ENCODE results near the gene LCN6. TPM values are rescaled to one million over a fixed set of nuclear protein-coding genes. Genes with fewer than 3 reads are reported as not detected.

The LCN6 gene
- total RNA-seq, 2 donors from 2014 or later, result 7.8 to 16.2 TPM

GRCh38 chr9:136793086-136793946, 45.0 kb upstream of the LCN6 start:
- H3K36me3 ChIP-seq, result no peaks in the 10 kb centered on the region
- no peak for TF ChIP-seq CTCF (IDR thresholded peaks at IDR 0.05)
- no peak for TF ChIP-seq POLR2AphosphoS5 (IDR thresholded peaks at IDR 0.05)
- no peak for TF ChIP-seq POLR2A (IDR thresholded peaks at IDR 0.05)
- DNase-seq (ENCODE audit: low spot score), result no peak
- intact Hi-C loops (cut with DNase I), result loop anchor here (5.0 kb wide), 2 partner anchors 54 to 154 kb away; partner anchors contain the start of genes C8G and PHPT1
- no peaks in the 10 kb centered on the region for H3K9me3 ChIP-seq
- no peak overlapping the region for H3K4me3 ChIP-seq
- WGBS, result 75% methylated on average over 17 of the region's 17 CpGs
- no peaks in the 10 kb centered on the region for H3K27me3 ChIP-seq (replicated peaks; ENCODE audit: insufficient read depth)
- peaks cover 18% of the 10 kb centered on the region for H3K4me1 ChIP-seq (replicated peaks)
- H3K27ac ChIP-seq, result peak overlapping the region in 1 of 2 donors; percentile 99

DNA sequence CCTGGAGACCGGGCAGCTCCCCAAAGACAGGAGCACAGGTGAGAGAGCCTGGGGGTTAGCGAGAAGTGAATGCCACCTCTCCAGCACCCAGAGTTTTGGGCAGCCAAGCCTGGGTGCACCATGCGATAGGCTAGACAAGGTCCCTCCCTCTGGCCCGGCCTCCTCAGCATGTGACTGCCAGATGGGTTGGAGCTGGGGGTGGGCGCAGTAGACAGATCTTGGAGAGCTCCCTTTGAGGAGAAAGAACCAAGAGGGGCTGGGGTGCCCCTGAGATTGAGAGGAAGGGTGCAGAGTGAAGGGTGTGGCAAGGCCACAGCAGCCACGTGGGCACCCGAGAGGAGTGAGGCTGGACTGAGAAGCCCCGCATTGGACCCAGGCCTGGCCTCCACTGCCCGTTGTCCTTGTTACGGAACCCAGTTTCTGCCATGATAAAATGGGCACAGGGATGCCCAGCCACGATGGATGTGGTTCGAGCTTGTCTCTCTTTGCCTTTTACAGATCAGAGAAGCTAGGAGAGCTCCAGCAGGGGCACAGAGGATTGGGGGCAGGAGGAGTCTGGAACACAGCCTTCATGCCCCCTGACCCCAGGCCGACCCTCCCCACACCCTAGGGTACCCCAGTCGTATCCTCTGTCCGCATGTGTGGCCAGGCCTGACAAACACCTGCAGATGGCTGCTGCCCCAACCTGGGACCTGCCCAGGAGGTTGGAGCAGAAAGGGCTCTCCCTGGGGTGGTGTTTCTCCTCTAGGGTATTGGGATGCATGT, 44.2 kb upstream of the LCN6 start:
- Histone ChIP-seq H3K4me1 (replicated peaks) (peaks cover 15% of the 10 kb centered on the region), H3K27me3 (replicated peaks; ENCODE audit: insufficient read depth) (no peaks in the 10 kb centered on the region), H3K9me3 (no peaks in the 10 kb centered on the region), H3K27ac (peak overlapping the region; percentile 99), H3K36me3 (no peaks in the 10 kb centered on the region), H3K4me3 (peak overlapping the region in 1 of 2 donors; percentile 65)
- no peak for DNase-seq (ENCODE audit: low spot score)
- WGBS, result 81% methylated on average over 15 of the region's 15 CpGs
- TF ChIP-seq POLR2A (IDR thresholded peaks at IDR 0.05) (no peak), POLR2AphosphoS5 (IDR thresholded peaks at IDR 0.05) (no peak), CTCF (IDR thresholded peaks at IDR 0.05) (no peak)
- intact Hi-C loops (cut with DNase I), result loop anchor here (5.0 kb wide), 2 partner anchors 55 to 155 kb away; partner anchors contain the start of genes C8G and PHPT1

DNA sequence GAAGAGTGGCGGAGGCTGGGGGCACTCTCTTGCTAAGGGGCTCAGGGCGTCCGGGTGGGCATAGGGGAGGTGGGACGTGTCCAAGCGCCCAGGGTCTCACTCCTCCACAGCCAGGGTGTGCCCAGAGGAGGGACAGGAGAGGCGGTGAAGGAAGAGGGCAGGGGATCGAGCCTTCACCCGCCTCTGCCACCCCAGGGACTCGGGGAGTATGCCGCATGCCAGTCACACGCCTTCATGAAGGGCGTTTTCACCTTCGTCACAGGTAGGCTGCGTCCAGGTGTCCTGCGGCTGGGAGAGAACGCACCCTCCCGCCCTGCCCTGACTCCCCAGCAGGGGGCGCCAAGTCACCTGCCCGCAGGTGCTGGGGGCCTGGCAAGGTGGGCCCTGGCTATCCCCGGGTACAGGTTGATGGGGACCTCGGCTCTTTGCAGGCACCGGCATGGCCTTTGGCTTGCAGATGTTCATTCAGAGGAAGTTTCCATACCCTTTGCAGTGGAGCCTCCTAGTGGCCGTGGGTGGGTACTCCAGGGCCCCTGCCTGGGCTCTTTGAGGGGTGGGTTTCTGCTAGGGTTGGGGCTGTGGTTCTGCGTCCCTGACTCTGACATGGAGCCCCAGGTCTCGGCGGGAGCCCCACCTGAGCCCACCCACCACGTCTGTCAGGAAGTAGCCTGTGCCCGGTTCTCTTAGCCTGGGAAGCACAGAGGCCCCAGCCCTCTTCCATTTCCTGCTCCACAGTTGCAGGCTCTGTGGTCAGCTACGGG, 43.4 kb upstream of the LCN6 start:
- no peak for TF ChIP-seq POLR2AphosphoS5 (IDR thresholded peaks at IDR 0.05)
- no peak for TF ChIP-seq POLR2A (IDR thresholded peaks at IDR 0.05)
- peak; percentile 93 to 98 (median 98) for TF ChIP-seq CTCF (IDR thresholded peaks at IDR 0.05)
- H3K4me3 ChIP-seq, result peak overlapping the region; percentile 65
- H3K27me3 ChIP-seq (replicated peaks; ENCODE audit: insufficient read depth), result no peaks in the 10 kb centered on the region
- no peaks in the 10 kb centered on the region for H3K9me3 ChIP-seq
- peaks cover 13% of the 10 kb centered on the region for H3K4me1 ChIP-seq (replicated peaks)
- intact Hi-C loops (cut with DNase I), result loop anchor here (5.0 kb wide), 2 partner anchors 56 to 156 kb away; partner anchors contain the start of genes C8G and PHPT1
- peak overlapping the region; percentile 99 for H3K27ac ChIP-seq
- no peaks in the 10 kb centered on the region for H3K36me3 ChIP-seq
- 7% methylated on average over 25 of the region's 29 CpGs for WGBS
- peak; percentile 74 for DNase-seq (ENCODE audit: low spot score)

- under 1% methylated on average over 66 of the region's 70 CpGs for WGBS
- H3K27me3 ChIP-seq (replicated peaks; ENCODE audit: insufficient read depth), result no peaks in the 10 kb centered on the region
- TF ChIP-seq POLR2A (IDR thresholded peaks at IDR 0.05), result peak; percentile 94
- TF ChIP-seq POLR2AphosphoS5 (IDR thresholded peaks at IDR 0.05), result peak; percentile 95
- no peak for TF ChIP-seq CTCF (IDR thresholded peaks at IDR 0.05)
- peak; percentile 100 for DNase-seq (ENCODE audit: low spot score)
- peak within 1 kb of the TSS; percentile 99 for H3K27ac ChIP-seq
- peaks cover 7% of the 10 kb centered on the region for H3K4me1 ChIP-seq (replicated peaks)
- no peaks in the 10 kb centered on the region for H3K9me3 ChIP-seq
- H3K4me3 ChIP-seq, result peak within 1 kb of the TSS; percentile 65
- intact Hi-C loops (cut with DNase I), result loop anchor here (5.0 kb wide), 2 partner anchors 56 to 156 kb away; partner anchors contain the start of genes C8G and PHPT1
- H3K36me3 ChIP-seq, result no peaks in the 10 kb centered on the region
Observed at GRCh38 chr9:136790640-136791515, 42.6 kb upstream of the LCN6 start, which contains the start of gene TMEM141. Gene TMEM141, plus strand, starts transcription at chr9:136791344. Its CDS starts 27 bp downstream, at chr9:136791371.

Data from prostate gland (tissue), 2 donors.